HG02840 (cell line): Measurements from ENCODE around the gene KRTAP12-3.
"Not testable (repeated sequence)": the region's sequence is repeated elsewhere in the genome, so short reads cannot be mapped to it uniquely, and the experiment has no call there.

ENCODE experiments used
- ATAC-seq: cut with Tn5 transposase; IDR thresholded peaks from one replicate; pipeline ENCODE4 v1.9.1; 2021; ENCODE audit warnings: mild to moderate bottlenecking, moderate library complexity, moderate number of reproducible peaks; ENCODE audit not compliant: unreplicated experiment, low FRiP score

KRTAP12-3 gene

GRCh38 chr21:44649521-44650100, 8.1 kb upstream of the KRTAP12-3 start:
- ATAC-seq: no peak

- ATAC-seq: no peak
Measured at GRCh38 chr21:44650265-44650972, 7.3 kb upstream of the KRTAP12-3 start.

GRCh38 chr21:44650973-44651675, 6.6 kb upstream of the KRTAP12-3 start:
- no peak for ATAC-seq

- no peak for ATAC-seq
Measured at GRCh38 chr21:44653123-44653522, 4.6 kb upstream of the KRTAP12-3 start.

- no peak for ATAC-seq
Measured at GRCh38 chr21:44653656-44654575, 3.8 kb upstream of the KRTAP12-3 start.

- no peak for ATAC-seq
Measured at GRCh38 chr21:44654576-44655175, 3.1 kb upstream of the KRTAP12-3 start, which contains the start of gene KRTAP12-4. KRTAP12-4 (minus strand) TSS chr21:44654659; CDS start chr21:44654614, 45 bp downstream.

GRCh38 chr21:44656868-44657267, 864 bp upstream of the KRTAP12-3 start:
- no peak for ATAC-seq

- ATAC-seq: no peak
Measured at GRCh38 chr21:44658541-44658910, 794 bp downstream of the KRTAP12-3 start.

- no peak for ATAC-seq
Measured at GRCh38 chr21:44658913-44659595, 1.3 kb downstream of the KRTAP12-3 start.

- not testable (repeated sequence) for ATAC-seq
Measured at GRCh38 chr21:44661567-44661966, 3.8 kb downstream of the KRTAP12-3 start.

GRCh38 chr21:44664691-44665090, 7.0 kb downstream of the KRTAP12-3 start:
- ATAC-seq: no peak

- no peak for ATAC-seq
Measured at GRCh38 chr21:44666401-44667320, 8.9 kb downstream of the KRTAP12-3 start, which contains the start of gene KRTAP12-2. KRTAP12-2 (minus strand) TSS chr21:44666927; CDS start chr21:44666886, 41 bp downstream.

GRCh38 chr21:44667612-44668011, 9.9 kb downstream of the KRTAP12-3 start:
- no peak for ATAC-seq

GRCh38 chr21:44670642-44671432, 13.1 kb downstream of the KRTAP12-3 start:
- ATAC-seq: no peak

GRCh38 chr21:44671911-44672310, 14.2 kb downstream of the KRTAP12-3 start:
- no peak for ATAC-seq

- no peak for ATAC-seq
Measured at GRCh38 chr21:44677881-44678280, 20.1 kb downstream of the KRTAP12-3 start.

- no peak for ATAC-seq
Measured at GRCh38 chr21:44681152-44681551, 23.4 kb downstream of the KRTAP12-3 start.
